DMS 273 treated with DMSO at 0.1 percent for 48 hours (cell line): ENCODE results near the gene CD200R1.

ENCODE experiments used
- DNase-seq: peaks from one replicate; lab custom pipeline; 2025; lab: John Stamatoyannopoulos, UW

The CD200R1 gene

GRCh38 chr3:112974894-112975293 is at the start of gene CD200R1:
CD200R1 (minus strand) TSS chr3:112975103; CDS start chr3:112974857, 246 bp downstream.
- no peak for DNase-seq

GRCh38 chr3:113021471-113021870 is 46.6 kb upstream of the CD200R1 start:
- no peak for DNase-seq

GRCh38 chr3:113019182-113020137 is 44.6 kb upstream of the CD200R1 start:
- peak; percentile 82 for DNase-seq

GRCh38 chr3:113018536-113019181 is 43.8 kb upstream of the CD200R1 start:
- DNase-seq: no peak

GRCh38 chr3:113013593-113013992 is 38.7 kb upstream of the CD200R1 start:
- no peak for DNase-seq

GRCh38 chr3:113008117-113008516 is 33.2 kb upstream of the CD200R1 start:
- DNase-seq: no peak

- DNase-seq: no peak
Measured at GRCh38 chr3:113006359-113007056, 31.6 kb upstream of the CD200R1 start.

- DNase-seq: no peak
Measured at GRCh38 chr3:113005611-113006010, 30.7 kb upstream of the CD200R1 start.

- no peak for DNase-seq
Measured at GRCh38 chr3:113002679-113003078, 27.8 kb upstream of the CD200R1 start.

GRCh38 chr3:113002037-113002436 is 27.1 kb upstream of the CD200R1 start:
- DNase-seq: no peak

- DNase-seq: no peak
Measured at GRCh38 chr3:113000691-113001090, 25.8 kb upstream of the CD200R1 start.

- no peak for DNase-seq
Measured at GRCh38 chr3:112995800-112996199, 20.9 kb upstream of the CD200R1 start.

- peak; percentile 89 for DNase-seq
Measured at GRCh38 chr3:112990672-112991602, 16.0 kb upstream of the CD200R1 start, which contains the start of gene GTPBP8. GTPBP8 (plus strand) TSS chr3:112990984; CDS start chr3:112991000, 16 bp downstream.

GRCh38 chr3:112987710-112988334 is 12.9 kb upstream of the CD200R1 start:
- no peak for DNase-seq

- no peak for DNase-seq
Measured at GRCh38 chr3:112984485-112984884, 9.6 kb upstream of the CD200R1 start.

GRCh38 chr3:112982710-112983109 is 7.8 kb upstream of the CD200R1 start:
- DNase-seq: no peak

- no peak for DNase-seq
Measured at GRCh38 chr3:112980080-112980479, 5.2 kb upstream of the CD200R1 start.

- no peak for DNase-seq
Measured at GRCh38 chr3:112979244-112979832, 4.4 kb upstream of the CD200R1 start.

GRCh38 chr3:112976953-112977352 is 2.0 kb upstream of the CD200R1 start:
- no peak for DNase-seq

- no peak for DNase-seq
Measured at GRCh38 chr3:112976001-112976400, 1.1 kb upstream of the CD200R1 start.

- no peak for DNase-seq
Measured at GRCh38 chr3:112974178-112974517, 755 bp downstream of the CD200R1 start.
